ENCODE data around the gene LGR6. TPM values are rescaled to one million over a fixed set of nuclear protein-coding genes. Genes with fewer than 3 reads are reported as not detected.

The LGR6 gene
- total and polyA plus RNA-seq, 2 of the 4 experiments (the other 2 are of a cell fraction), result not detected

- no CpG with 5 or more reads among the region's 3 CpGs for WGBS, 2 experiments (ENCODE audit: extremely low coverage in 2 of 2, insufficient read length in 1 of 2)
- DNase-seq (no peak), ATAC-seq (ENCODE audit: low read depth) (no peak)
- H2BK120ac ChIP-seq (ENCODE audit: low read depth, low read length), result no peak overlapping the region
- ChIA-PET POLR2A (ENCODE audit: unreplicated experiment) (no interaction called here), CTCF (no interaction called here)
- H3K9ac ChIP-seq (ENCODE audit: low read depth, low read length), result no peak overlapping the region
- no peak overlapping the region for H2AK9ac ChIP-seq (replicated peaks; ENCODE audit: low read depth, low read length, poor library complexity)
- no peak overlapping the region for H2AFZ ChIP-seq (replicated peaks; ENCODE audit: low read length, poor library complexity)
- no peak overlapping the region for H3K4ac ChIP-seq (ENCODE audit: low read depth, low read length)
- H4K20me1 ChIP-seq (ENCODE audit: insufficient read depth, low read length), result no peaks in the 10 kb centered on the region
- H2AK5ac ChIP-seq (ENCODE audit: low read depth, low read length), result no peak overlapping the region
- no peak overlapping the region for H3K23ac ChIP-seq (ENCODE audit: low read depth, low read length)
- no peaks in the 10 kb centered on the region for H3K79me1 ChIP-seq (ENCODE audit: low read depth in 1 of 2, low read length in 2 of 2)
- no peak overlapping the region for H3K4me2 ChIP-seq (ENCODE audit: low read depth, low read length)
- H3K9me3 ChIP-seq (ENCODE audit: control insufficient read depth, insufficient read depth, low read length), result 0 out of 2 replicates have a peak, but pooled peaks cover 2% of the 10 kb centered on the region
- peaks cover 65% of the 10 kb centered on the region for H3K27me3 ChIP-seq (ENCODE audit: control insufficient read depth, insufficient read depth, low read length)
- H3K14ac ChIP-seq (replicated peaks; ENCODE audit: low read depth, low read length), result no peak overlapping the region
- H2BK20ac ChIP-seq (ENCODE audit: low read depth, low read length), result no peak overlapping the region
- no peaks in the 10 kb centered on the region for H3K36me3 ChIP-seq (ENCODE audit: control insufficient read depth, insufficient read depth, low read length)
- H3K4me3 ChIP-seq (ENCODE audit: insufficient read depth, low read depth, low read length), result no peak overlapping the region
- in situ Hi-C loops (cut with MboI; ENCODE audit: low sequenced_read_pairs) (no loop called here), dilution Hi-C loops (cut with HindIII; ENCODE audit: low sequenced_read_pairs, unreplicated experiment) (no loop called here), intact Hi-C loops (cut with micrococcal nuclease) (no loop called here)
- no peak overlapping the region for H4K5ac ChIP-seq (ENCODE audit: low read depth, low read length)
- H3K4me1 ChIP-seq (ENCODE audit: control insufficient read depth, insufficient read depth, low read length), result no peaks in the 10 kb centered on the region
- no peak overlapping the region for H3K56ac ChIP-seq (ENCODE audit: extremely low read depth, insufficient read depth, low read length)
- H3K27ac ChIP-seq (ENCODE audit: insufficient read depth, low read length), result no peak overlapping the region
- no peak overlapping the region for H3K18ac ChIP-seq (ENCODE audit: low read depth, low read length)
- no peak overlapping the region for H2BK15ac ChIP-seq (ENCODE audit: low read depth, low read length)
- no peaks in the 10 kb centered on the region for H3K9me1 ChIP-seq (ENCODE audit: insufficient read depth, low read length)
- H4K8ac ChIP-seq (ENCODE audit: low read depth in 2 of 2, low read length in 2 of 2), result no peak overlapping the region
- no peak overlapping the region for H2BK5ac ChIP-seq (ENCODE audit: low read depth, low read length, poor library complexity, severe bottlenecking)
- no TSS peak for BruUV-seq (replicated peaks)
- TF ChIP-seq BHLHE40 (IDR thresholded peaks at IDR 0.05; ENCODE audit: low read depth, low read length), result no peak
- no peak for TF ChIP-seq USF2 (IDR thresholded peaks at IDR 0.05; ENCODE audit: low read depth, low read length)
- TF ChIP-seq CHD1 (IDR thresholded peaks at IDR 0.05; ENCODE audit: low read depth, low read length), result no peak
- no peak for TF ChIP-seq SMC3 (IDR thresholded peaks at IDR 0.05; ENCODE audit: low read depth, low read length)
- H4K91ac ChIP-seq (ENCODE audit: insufficient read depth, low read depth, low read length), result no peak overlapping the region
Measured at GRCh38 chr1:202264726-202265125, 71.1 kb downstream of the LGR6 start.
